Measurements from ENCODE around the gene OPN4. TPM values are rescaled to one million over a fixed set of nuclear protein-coding genes. Genes with fewer than 3 reads are reported as not detected.

Gene OPN4
- total RNA-seq, 1 donor from 2014 or later = not detected

- no peak overlapping the region for H2AFZ ChIP-seq (replicated peaks)
- H3F3A ChIP-seq (ENCODE audit: low read depth) = no peaks in the 10 kb centered on the region
- H3K9me3 Mint-ChIP-seq = no peaks in the 10 kb centered on the region
- no peaks in the 10 kb centered on the region for H3K27me3 ChIP-seq
- no peaks in the 10 kb centered on the region for H3K36me3 ChIP-seq
- no peaks in the 10 kb centered on the region for H4K20me1 ChIP-seq (ENCODE audit: low read depth)
- no peaks in the 10 kb centered on the region for H3K36me3 Mint-ChIP-seq
- H3K27ac ChIP-seq = no peak overlapping the region
- no peaks in the 10 kb centered on the region for H3K9me3 ChIP-seq (ENCODE audit: low read depth)
- peaks cover 20% of the 10 kb centered on the region for H3K27me3 Mint-ChIP-seq (ENCODE audit: insufficient read depth, low read depth)
- H3K9ac ChIP-seq = no peak overlapping the region
- no peak for TF ChIP-seq EZH2phosphoT487 (IDR thresholded peaks at IDR 0.05)
- TF ChIP-seq EZH2 (IDR thresholded peaks at IDR 0.05) = no peak
- TF ChIP-seq CTCF (IDR thresholded peaks at IDR 0.05) = no peak
- no peaks in the 10 kb centered on the region for H3K79me2 ChIP-seq (ENCODE audit: low read depth)
- H3K4me3 ChIP-seq = no peak overlapping the region
- H3K4me3 Mint-ChIP-seq = no peak overlapping the region
- no peak overlapping the region for H3K4me2 ChIP-seq
- peaks cover 34% of the 10 kb centered on the region for H3K4me1 Mint-ChIP-seq
- no peak for DNase-seq (ENCODE audit: low spot score)
- no peak overlapping the region for H3K27ac Mint-ChIP-seq
- peaks cover 17% of the 10 kb centered on the region for H3K4me1 ChIP-seq
Observed at GRCh38 chr10:86682675-86683074, 28.3 kb downstream of the OPN4 start.

- Mint-ChIP-seq H3K4me1 (peaks cover 33% of the 10 kb centered on the region), H3K27ac (no peak overlapping the region), H3K4me3 (no peak overlapping the region), H3K9me3 (no peaks in the 10 kb centered on the region), H3K27me3 (ENCODE audit: insufficient read depth, low read depth) (peaks cover 19% of the 10 kb centered on the region), H3K36me3 (no peaks in the 10 kb centered on the region)
- H3K4me2 ChIP-seq = peak overlapping the region; percentile 22
- H3K36me3 ChIP-seq = no peaks in the 10 kb centered on the region
- TF ChIP-seq EZH2 (IDR thresholded peaks at IDR 0.05) (no peak), CTCF (IDR thresholded peaks at IDR 0.05) (peak; percentile 61), EZH2phosphoT487 (IDR thresholded peaks at IDR 0.05) (no peak)
- no peaks in the 10 kb centered on the region for H3K79me2 ChIP-seq (ENCODE audit: low read depth)
- H3K9me3 ChIP-seq (ENCODE audit: low read depth) = no peaks in the 10 kb centered on the region
- H3K4me1 ChIP-seq = peaks cover 17% of the 10 kb centered on the region
- no peaks in the 10 kb centered on the region for H3K27me3 ChIP-seq
- no peaks in the 10 kb centered on the region for H3F3A ChIP-seq (ENCODE audit: low read depth)
- DNase-seq (ENCODE audit: low spot score) = peak; percentile 63
- H2AFZ ChIP-seq (replicated peaks) = peak overlapping the region; percentile 76
- no peaks in the 10 kb centered on the region for H4K20me1 ChIP-seq (ENCODE audit: low read depth)
- no peak overlapping the region for H3K4me3 ChIP-seq
- H3K9ac ChIP-seq = no peak overlapping the region
- no peak overlapping the region for H3K27ac ChIP-seq
Observed at GRCh38 chr10:86684331-86685097, 30.2 kb downstream of the OPN4 start.

- H3K27me3 ChIP-seq = no peaks in the 10 kb centered on the region
- TF ChIP-seq EZH2 (IDR thresholded peaks at IDR 0.05) = no peak
- TF ChIP-seq EZH2phosphoT487 (IDR thresholded peaks at IDR 0.05) = no peak
- TF ChIP-seq CTCF (IDR thresholded peaks at IDR 0.05) = no peak
- Mint-ChIP-seq H3K27ac (peak overlapping the region; percentile 89), H3K9me3 (no peaks in the 10 kb centered on the region), H3K27me3 (ENCODE audit: insufficient read depth, low read depth) (peaks cover 19% of the 10 kb centered on the region), H3K4me3 (peak overlapping the region; percentile 7), H3K36me3 (no peaks in the 10 kb centered on the region), H3K4me1 (peaks cover 33% of the 10 kb centered on the region)
- H3K79me2 ChIP-seq (ENCODE audit: low read depth) = no peaks in the 10 kb centered on the region
- peak overlapping the region; percentile 50 for H2AFZ ChIP-seq (replicated peaks)
- H4K20me1 ChIP-seq (ENCODE audit: low read depth) = no peaks in the 10 kb centered on the region
- H3K9ac ChIP-seq = no peak overlapping the region
- H3K4me3 ChIP-seq = no peak overlapping the region
- peaks cover 17% of the 10 kb centered on the region for H3K4me1 ChIP-seq
- no peaks in the 10 kb centered on the region for H3K9me3 ChIP-seq (ENCODE audit: low read depth)
- H3K27ac ChIP-seq = no peak overlapping the region
- H3K36me3 ChIP-seq = no peaks in the 10 kb centered on the region
- H3K4me2 ChIP-seq = no peak overlapping the region
- DNase-seq (ENCODE audit: low spot score) = no peak
- no peaks in the 10 kb centered on the region for H3F3A ChIP-seq (ENCODE audit: low read depth)
Observed at GRCh38 chr10:86685416-86685815, 31.1 kb downstream of the OPN4 start.
